H9 (cell line): Measurements from ENCODE around the gene FUT1. TPM values are rescaled to one million over a fixed set of nuclear protein-coding genes. Genes with fewer than 3 reads are reported as not detected.
A peak's percentile ranks its signal among the peaks of the same experiment; 100 is the strongest.

ENCODE experiments used
- DNase-seq: peaks from one replicate; pipeline ENCODE4 v3.0.0-alpha.2; 2017
- H2AFZ ChIP-seq: one replicate; pipeline ENCODE4 v1.6.1; 2013; ENCODE audit warnings: mild to moderate bottlenecking, low read length, control low read depth, moderate library complexity
- H2AK5ac ChIP-seq: 2 replicates; pipeline ENCODE4 v1.6.1; 2013; ENCODE audit warnings: low read length, control low read depth, mixed read lengths; ENCODE audit not compliant: insufficient read length
- H2BK120ac ChIP-seq: one replicate; pipeline ENCODE4 v1.6.1; 2013; ENCODE audit warnings: low read depth, mild to moderate bottlenecking, low read length, control low read depth, inconsistent platforms; ENCODE audit not compliant: poor library complexity, severe bottlenecking
- H2BK12ac ChIP-seq: 2 replicates; pipeline ENCODE4 v1.6.1; 2013; ENCODE audit warnings: low read length, control low read depth, mixed read lengths, low read depth; ENCODE audit not compliant: insufficient read length
- H2BK15ac ChIP-seq: 2 replicates; pipeline ENCODE4 v1.6.1; 2013; ENCODE audit warnings: low read depth, low read length, control low read depth
- H2BK20ac ChIP-seq: one replicate; pipeline ENCODE4 v1.6.1; 2013; ENCODE audit warnings: low read depth, mild to moderate bottlenecking, low read length, control low read depth, inconsistent platforms; ENCODE audit not compliant: poor library complexity, severe bottlenecking
- H2BK5ac ChIP-seq: 2 replicates; pipeline ENCODE4 v1.6.1; 2013; ENCODE audit warnings: low read length, control low read depth, mixed read lengths; ENCODE audit not compliant: insufficient read length
- H3K14ac ChIP-seq: 2 replicates; pipeline ENCODE4 v1.6.1; 2013; ENCODE audit warnings: low read length, control low read depth; ENCODE audit not compliant: insufficient read depth
- H3K18ac ChIP-seq: 2 replicates; pipeline ENCODE4 v1.6.1; 2013; ENCODE audit warnings: low read depth, mild to moderate bottlenecking, mixed read lengths, low read length, control low read depth; ENCODE audit not compliant: insufficient read length
- H3K23ac ChIP-seq: 2 replicates; pipeline ENCODE4 v1.6.1; 2013; ENCODE audit warnings: low read length, control low read depth, mixed read lengths, low read depth; ENCODE audit not compliant: insufficient read length
- H3K23me2 ChIP-seq: 2 replicates; pipeline ENCODE4 v1.6.1; 2013; ENCODE audit warnings: low read depth, mild to moderate bottlenecking, mixed read lengths, low read length, control low read depth; ENCODE audit not compliant: insufficient read length, poor library complexity, severe bottlenecking
- H3K27ac ChIP-seq: 2 replicates; pipeline ENCODE4 v1.5.1; 2013; ENCODE audit warnings: low read length, control low read depth, mixed read lengths, low read depth; ENCODE audit not compliant: insufficient read length
- H3K27me3 ChIP-seq: 2 replicates; pipeline ENCODE4 v1.6.1; 2013; ENCODE audit warnings: low read length, control low read depth, inconsistent platforms; ENCODE audit not compliant: insufficient read depth
- H3K4ac ChIP-seq: 2 replicates; pipeline ENCODE4 v1.6.1; 2013; ENCODE audit warnings: low read depth, mild to moderate bottlenecking, control low read depth, inconsistent platforms, low read length, moderate library complexity
- H3K4me1 ChIP-seq: 2 replicates; pipeline ENCODE4 v1.6.1; 2013; ENCODE audit warnings: low read length, control low read depth, inconsistent platforms; ENCODE audit not compliant: insufficient read depth
- H3K4me2 ChIP-seq: 2 replicates; pipeline ENCODE4 v1.6.1; 2013; ENCODE audit warnings: low read length, control low read depth, mixed read lengths; ENCODE audit not compliant: insufficient read length, insufficient read depth
- H3K56ac ChIP-seq: 2 replicates; pipeline ENCODE4 v1.6.1; 2013; ENCODE audit warnings: low read depth, mild to moderate bottlenecking, mixed read lengths, low read length, control low read depth; ENCODE audit not compliant: insufficient read length
- H3K79me1 ChIP-seq: 2 replicates; pipeline ENCODE4 v1.6.1; 2013; ENCODE audit warnings: low read depth, mild to moderate bottlenecking, moderate library complexity, low read length, control low read depth, inconsistent platforms; ENCODE audit not compliant: insufficient read depth, poor library complexity, severe bottlenecking
- H3K79me2 ChIP-seq: 2 replicates; pipeline ENCODE4 v1.6.1; 2013; ENCODE audit warnings: low read length, control low read depth, inconsistent platforms; ENCODE audit not compliant: insufficient read depth
- H3K9ac ChIP-seq: 2 replicates; pipeline ENCODE4 v1.6.1; 2013; ENCODE audit warnings: low read length, control low read depth, mixed read lengths; ENCODE audit not compliant: insufficient read length; ENCODE audit errors: extremely low read depth
- H3K9me3 ChIP-seq: one replicate; pipeline ENCODE4 v1.6.1; 2013; ENCODE audit warnings: low read depth, low read length, inconsistent platforms; ENCODE audit not compliant: control insufficient read depth
- H3T11ph ChIP-seq: one replicate; pipeline ENCODE4 v1.6.1; 2013; ENCODE audit warnings: mild to moderate bottlenecking, low read length, control low read depth, inconsistent platforms
- H4K20me1 ChIP-seq: one replicate; pipeline ENCODE4 v1.6.1; 2013; ENCODE audit not compliant: control insufficient read depth, insufficient read length, insufficient read depth
- H4K5ac ChIP-seq: 2 replicates; pipeline ENCODE4 v1.6.1; 2013; ENCODE audit warnings: low read depth, mild to moderate bottlenecking, mixed read lengths, low read length, control low read depth; ENCODE audit not compliant: insufficient read length
- H4K8ac ChIP-seq: replicated peaks from 2 replicates; pipeline ENCODE4 v1.6.1; 2013; ENCODE audit warnings: low read length, control low read depth, mixed read lengths, low read depth; ENCODE audit not compliant: insufficient read length
- H4K91ac ChIP-seq: 2 replicates; pipeline ENCODE4 v1.6.1; 2013; ENCODE audit warnings: low read depth, mild to moderate bottlenecking, moderate library complexity, mixed read lengths, low read length, control low read depth; ENCODE audit not compliant: insufficient read length
- H3K27ac Mint-ChIP-seq, 3 experiments: 2 replicates in 2 of 3; 3 replicates in 1 of 3; pipeline ENCODE4 v1.8.0; 2020 to 2021; ENCODE audit warnings: mixed read lengths in 3 of 3, mild to moderate bottlenecking in 1 of 3, moderate library complexity in 1 of 3
- H3K27me3 Mint-ChIP-seq: 2 replicates; pipeline ENCODE4 v1.8.0; 2021; ENCODE audit warnings: low read depth, mild to moderate bottlenecking, moderate library complexity, mixed read lengths
- H3K36me3 Mint-ChIP-seq, 3 experiments: 2 replicates in 2 of 3; 3 replicates in 1 of 3; pipeline ENCODE4 v1.8.0; 2020 to 2021; ENCODE audit warnings: low read depth in 3 of 3, mixed read lengths in 3 of 3; ENCODE audit not compliant: insufficient read depth in 1 of 3
- H3K4me1 Mint-ChIP-seq, 2 experiments: 2 replicates each; pipeline ENCODE4 v1.8.0; 2020; ENCODE audit warnings: mixed read lengths in 2 of 2
- H3K4me3 Mint-ChIP-seq, 2 experiments: 2 replicates in 1 of 2; 3 replicates in 1 of 2; pipeline ENCODE4 v1.8.0; 2020 to 2021; ENCODE audit warnings: mild to moderate bottlenecking in 2 of 2, mixed read lengths in 2 of 2, moderate library complexity in 1 of 2
- H3K9me3 Mint-ChIP-seq, 2 experiments: 2 replicates in 1 of 2; 3 replicates in 1 of 2; pipeline ENCODE4 v1.8.0; 2020; ENCODE audit warnings: mild to moderate bottlenecking in 2 of 2, mixed read lengths in 2 of 2, moderate library complexity in 1 of 2
- WGBS: extraction: QIAGEN DNeasy Blood & Tissue Kit; methylation state at CpG from one replicate; pipeline ENCODE4 v1.1.7; 2013; ENCODE audit warnings: missing lambda C conversion rate, low lambda C conversion rate, mixed read lengths; ENCODE audit not compliant: insufficient read length; ENCODE audit errors: extremely low coverage; 5-methylcytosine and 5-hydroxymethylcytosine counted together
- total RNA-seq: library from RNA; stranded (reverse); gene quantifications from 2 replicates; pipeline ENCODE4 v1.2.1, GENCODE V29; 2021
- TF ChIP-seq, protein P1 (sequence below): fragments of 200-600 bp; sonication (generic); conservative IDR thresholded peaks from 3 replicates; pipeline ENCODE4 v1.8.0; 2021; ENCODE audit warnings: antibody characterized with exemption, mild to moderate bottlenecking

FUT1 gene
- total RNA-seq, 1 experiment from 2014 or later = 16.1 TPM

DNA sequence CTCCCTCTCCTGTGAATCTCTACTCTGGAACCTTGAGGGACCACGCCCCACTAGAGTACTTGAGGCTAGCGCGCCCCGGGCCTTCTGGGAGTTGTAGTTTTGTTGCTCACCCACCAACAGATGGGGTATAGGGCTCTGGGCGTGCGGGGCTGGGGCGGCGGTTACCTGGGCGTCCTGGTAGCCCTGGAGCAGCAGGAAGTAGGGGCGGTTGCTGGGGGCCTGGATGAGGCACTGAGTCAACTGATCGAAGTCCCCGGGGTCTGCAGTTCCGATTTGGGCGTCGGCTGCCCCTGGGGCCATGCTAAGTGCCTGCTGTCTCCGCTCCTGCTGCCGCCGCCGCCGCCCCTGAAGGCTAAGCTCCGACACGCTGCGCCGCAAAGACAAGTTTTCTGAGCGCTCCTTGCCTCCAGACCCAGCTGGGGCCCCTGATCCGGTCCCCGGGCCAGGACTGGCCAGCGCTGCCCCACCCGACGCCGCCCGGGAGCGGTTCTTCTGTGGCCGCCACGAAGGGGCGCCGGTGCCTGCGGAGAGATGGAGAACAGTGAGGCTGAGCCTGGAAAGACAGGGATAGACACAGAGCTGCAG lies 17.3 kb downstream of the FUT1 start:
- H2BK12ac ChIP-seq = no peak overlapping the region
- TF ChIP-seq, protein P1, sequence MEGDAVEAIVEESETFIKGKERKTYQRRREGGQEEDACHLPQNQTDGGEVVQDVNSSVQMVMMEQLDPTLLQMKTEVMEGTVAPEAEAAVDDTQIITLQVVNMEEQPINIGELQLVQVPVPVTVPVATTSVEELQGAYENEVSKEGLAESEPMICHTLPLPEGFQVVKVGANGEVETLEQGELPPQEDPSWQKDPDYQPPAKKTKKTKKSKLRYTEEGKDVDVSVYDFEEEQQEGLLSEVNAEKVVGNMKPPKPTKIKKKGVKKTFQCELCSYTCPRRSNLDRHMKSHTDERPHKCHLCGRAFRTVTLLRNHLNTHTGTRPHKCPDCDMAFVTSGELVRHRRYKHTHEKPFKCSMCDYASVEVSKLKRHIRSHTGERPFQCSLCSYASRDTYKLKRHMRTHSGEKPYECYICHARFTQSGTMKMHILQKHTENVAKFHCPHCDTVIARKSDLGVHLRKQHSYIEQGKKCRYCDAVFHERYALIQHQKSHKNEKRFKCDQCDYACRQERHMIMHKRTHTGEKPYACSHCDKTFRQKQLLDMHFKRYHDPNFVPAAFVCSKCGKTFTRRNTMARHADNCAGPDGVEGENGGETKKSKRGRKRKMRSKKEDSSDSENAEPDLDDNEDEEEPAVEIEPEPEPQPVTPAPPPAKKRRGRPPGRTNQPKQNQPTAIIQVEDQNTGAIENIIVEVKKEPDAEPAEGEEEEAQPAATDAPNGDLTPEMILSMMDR = no peak
- H2AFZ ChIP-seq = no peak overlapping the region
- no peak overlapping the region for H3K4ac ChIP-seq
- peak overlapping the region; percentile 66 to 87 for H3K4me3 Mint-ChIP-seq
- no peaks in the 10 kb centered on the region for H3K79me2 ChIP-seq
- H2BK15ac ChIP-seq = no peak overlapping the region; the same call in 1 of the 2 replicates
- no peak overlapping the region for H3K23ac ChIP-seq
- peaks cover 9% of the 10 kb centered on the region for H3K23me2 ChIP-seq
- H3K9me3 Mint-ChIP-seq = no peaks in the 10 kb centered on the region
- no peaks in the 10 kb centered on the region; the same call in 1 of the 2 replicates for H3K4me1 ChIP-seq
- H4K91ac ChIP-seq = no peak overlapping the region
- H2BK20ac ChIP-seq = no peak overlapping the region
- H4K8ac ChIP-seq = no peak overlapping the region
- no peak overlapping the region for H3T11ph ChIP-seq
- peak overlapping the region; percentile 35 for H3K4me2 ChIP-seq
- no peak overlapping the region for H3K27ac ChIP-seq
- no peaks in the 10 kb centered on the region for H4K20me1 ChIP-seq
- H3K27me3 ChIP-seq = no peaks in the 10 kb centered on the region; the same call in 1 of the 2 replicates
- no peak overlapping the region for H2AK5ac ChIP-seq
- H3K27ac Mint-ChIP-seq = no peak overlapping the region; a peak in 1 of 7 replicates
- H3K27me3 Mint-ChIP-seq = peaks cover 11% of the 10 kb centered on the region
- peaks cover 13 to 38% of the 10 kb centered on the region in 2 experiments for H3K4me1 Mint-ChIP-seq
- no peaks in the 10 kb centered on the region for H3K79me1 ChIP-seq
- no peak overlapping the region for H3K56ac ChIP-seq
- no peak overlapping the region for H2BK5ac ChIP-seq
- peak overlapping the region; percentile 41 for H3K18ac ChIP-seq
- WGBS = no CpG with 5 or more reads among the region's 38 CpGs
- peaks cover 2 to 4% (median 3%) of the 10 kb centered on the region in 3 experiments; a peak in 3 of 7 replicates for H3K36me3 Mint-ChIP-seq
- no peak overlapping the region for H3K9ac ChIP-seq
- H4K5ac ChIP-seq = no peak overlapping the region
- no peaks in the 10 kb centered on the region for H3K9me3 ChIP-seq
- no peak overlapping the region for H2BK120ac ChIP-seq
- peak; percentile 86 for DNase-seq
- no peak overlapping the region for H3K14ac ChIP-seq
